A673 (cell line): ENCODE results near the gene NETO1.

Source experiments
- CTCF ChIP-seq: fragments of 300-800, 200-600 bp; sonication (generic); conservative IDR thresholded peaks from 2 replicates; pipeline ENCODE4 v1.5.1; 2017; ENCODE audit warnings: low read depth, mild to moderate bottlenecking, antibody characterized with exemption, low read length, moderate library complexity, mixed read lengths
- EZH2 ChIP-seq: fragments of 200-600 bp; sonication (generic); IDR thresholded peaks from 2 replicates; pipeline ENCODE4 v1.6.1; 2017; ENCODE audit warnings: borderline replicate concordance, low read depth, mild to moderate bottlenecking, mixed read lengths, antibody characterized with exemption, low read length; ENCODE audit not compliant: poor library complexity, severe bottlenecking

GRCh38 chr18:72828601-72829000 is 39.2 kb downstream of the NETO1 start:
- TF ChIP-seq CTCF (no peak), EZH2 (no peak)
